ENCODE results near the gene ZFYVE9.

GRCh38 chr1:52123622-52124021 is 18.3 kb upstream of the ZFYVE9 start:
- TF ChIP-seq CTCF (IDR thresholded peaks at IDR 0.05) (no peak), POLR2A (IDR thresholded peaks at IDR 0.05) (no peak)
